Neutrophil (primary cell): ENCODE measurements around the gene ANKRD7.

Source experiments
- H3K27ac ChIP-seq: fragments of 200-600 bp; sonication (generic); 2 replicates; pipeline ENCODE4 v1.5.1; 2016; ENCODE audit warnings: mild to moderate bottlenecking, moderate library complexity
- H3K27me3 ChIP-seq: fragments of 200-600 bp; sonication (generic); 2 replicates; pipeline ENCODE4 v1.6.0; 2016; ENCODE audit warnings: mild to moderate bottlenecking
- H3K36me3 ChIP-seq: fragments of 200-600 bp; sonication (generic); 2 replicates; pipeline ENCODE4 v1.5.1; 2017
- H3K4me1 ChIP-seq, 2 experiments: fragments of 200-600 bp in 1 of 2; sonication (generic) in 1 of 2; 1 replicate in 1 of 2; 2 replicates in 1 of 2; pipeline versions ENCODE4 v1.5.1 to v1.6.1; 2013 to 2016; ENCODE audit warnings: low read depth in 1 of 2, low read length in 1 of 2, mild to moderate bottlenecking in 1 of 2, moderate library complexity in 1 of 2; ENCODE audit not compliant: control insufficient read depth in 1 of 2, insufficient read depth in 1 of 2
- H3K4me3 ChIP-seq, 2 experiments: fragments of 200-600 bp in 1 of 2; sonication (generic) in 1 of 2; 1 replicate in 1 of 2; 2 replicates in 1 of 2; pipeline ENCODE4 v1.5.1; 2013 to 2016; ENCODE audit warnings: low read depth in 1 of 2, low read length in 1 of 2, mild to moderate bottlenecking in 1 of 2, moderate library complexity in 1 of 2
- H3K9me3 ChIP-seq: fragments of 200-600 bp; sonication (generic); 2 replicates; pipeline ENCODE4 v1.5.1; 2016
- CTCF ChIP-seq: fragments of 200-600 bp; sonication (generic); IDR thresholded peaks from 2 replicates; pipeline ENCODE4 v1.5.1; 2016; ENCODE audit warnings: antibody characterized with exemption

The ANKRD7 gene

GRCh38 chr7:118252087-118252486 is 27.6 kb downstream of the ANKRD7 start:
- no peaks in the 10 kb centered on the region for H3K36me3 ChIP-seq
- no peak overlapping the region for H3K27ac ChIP-seq
- H3K4me1 ChIP-seq = no peaks in the 10 kb centered on the region
- H3K9me3 ChIP-seq = no peaks in the 10 kb centered on the region
- TF ChIP-seq CTCF = no peak
- H3K27me3 ChIP-seq = peaks cover 36% of the 10 kb centered on the region
- no peak overlapping the region for H3K4me3 ChIP-seq

- Histone ChIP-seq H3K9me3 (no peaks in the 10 kb centered on the region), H3K27me3 (peaks cover 29% of the 10 kb centered on the region), H3K4me3 (no peak overlapping the region), H3K4me1 (no peaks in the 10 kb centered on the region), H3K36me3 (no peaks in the 10 kb centered on the region), H3K27ac (no peak overlapping the region)
- no peak for TF ChIP-seq CTCF
Observed at GRCh38 chr7:118259115-118259514, 34.6 kb downstream of the ANKRD7 start.

- Histone ChIP-seq H3K27me3 (peaks cover 71% of the 10 kb centered on the region), H3K36me3 (no peaks in the 10 kb centered on the region), H3K4me1 (no peaks in the 10 kb centered on the region), H3K27ac (no peak overlapping the region), H3K4me3 (no peak overlapping the region), H3K9me3 (no peaks in the 10 kb centered on the region)
- TF ChIP-seq CTCF = no peak
Observed at GRCh38 chr7:118264836-118265235, 40.3 kb downstream of the ANKRD7 start.

GRCh38 chr7:118280319-118281012 is 56.0 kb downstream of the ANKRD7 start:
- H3K36me3 ChIP-seq = no peaks in the 10 kb centered on the region
- no peak for TF ChIP-seq CTCF
- H3K27ac ChIP-seq = no peak overlapping the region
- H3K9me3 ChIP-seq = no peaks in the 10 kb centered on the region
- peaks cover 100% of the 10 kb centered on the region for H3K27me3 ChIP-seq
- H3K4me3 ChIP-seq = no peak overlapping the region
- H3K4me1 ChIP-seq = no peaks in the 10 kb centered on the region

- Histone ChIP-seq H3K36me3 (no peaks in the 10 kb centered on the region), H3K9me3 (no peaks in the 10 kb centered on the region), H3K27me3 (peaks cover 100% of the 10 kb centered on the region), H3K4me3 (no peak overlapping the region), H3K4me1 (no peaks in the 10 kb centered on the region), H3K27ac (no peak overlapping the region)
- no peak for TF ChIP-seq CTCF
Observed at GRCh38 chr7:118281196-118281595, 56.7 kb downstream of the ANKRD7 start.
